K562 (cell line): ENCODE results near the gene TRIP6. TPM values are rescaled to one million over a fixed set of nuclear protein-coding genes. Genes with fewer than 3 reads are reported as not detected.
A peak's percentile ranks its signal among the peaks of the same experiment; 100 is the strongest.

ENCODE experiments used
- ATF1 ChIP-seq, 2 experiments: fragments of 450-650 bp in 1 of 2; IDR thresholded peaks; 2 replicates each; pipeline ENCODE4 v1.6.1; 2016; ENCODE audit warnings: missing compliant biosample characterization in 1 of 2, missing genetic modification characterization in 1 of 2
- DIDO1 ChIP-seq: fragments of 450-650 bp; IDR thresholded peaks from 2 replicates; pipeline ENCODE4 v1.6.1; 2016; ENCODE audit warnings: low read depth, missing biosample characterization, missing genetic modification characterization
- FOXA3 ChIP-seq, 2 experiments: fragments of 450-650 bp in 1 of 2; sonication (generic) in 1 of 2; formaldehyde crosslinking; IDR thresholded peaks in 1 of 2; conservative IDR thresholded peaks in 1 of 2; 2 replicates each; pipeline versions ENCODE4 v1.4.0 to v1.8.0; 2020 to 2022; ENCODE audit warnings: mild to moderate bottlenecking in 2 of 2, missing genetic modification reagents in 1 of 2
- MEF2A ChIP-seq: IDR thresholded peaks from 2 replicates; pipeline ENCODE4 v1.6.1; 2011; ENCODE audit warnings: low read depth, mild to moderate bottlenecking, low read length, moderate library complexity; ENCODE audit not compliant: control insufficient read depth
- MYC ChIP-seq, 2 experiments: fragments of 250-450 bp in 1 of 2; sonication (Bioruptor Pico) in 1 of 2; IDR thresholded peaks; 2 replicates each; pipeline versions ENCODE4 v1.5.1 to v1.6.1; 2012 to 2021; ENCODE audit warnings: low read depth in 2 of 2, borderline replicate concordance in 1 of 2, improper control_type of control experiment in 1 of 2, low read length in 1 of 2, mild to moderate bottlenecking in 1 of 2, moderate library complexity in 1 of 2
- NR2C1 ChIP-seq, 2 experiments: fragments of 450-650 bp; IDR thresholded peaks; 2 replicates each; pipeline ENCODE4 v1.6.1; 2017; ENCODE audit warnings: mild to moderate bottlenecking in 2 of 2, antibody characterized with exemption in 1 of 2, inconsistent platforms in 1 of 2, missing compliant biosample characterization in 1 of 2, missing genetic modification characterization in 1 of 2
- POLR2AphosphoS5 ChIP-seq: IDR thresholded peaks from 2 replicates; pipeline ENCODE4 v1.6.1; 2011; ENCODE audit warnings: mild to moderate bottlenecking, low read depth, low read length, moderate library complexity; ENCODE audit not compliant: control insufficient read depth, insufficient read depth
- POLR2G ChIP-seq: fragments of 200-400 bp; formaldehyde crosslinking; IDR thresholded peaks from 2 replicates; pipeline ENCODE4 v1.6.1; 2017; ENCODE audit warnings: low read depth, mild to moderate bottlenecking, antibody characterized with exemption, low read length, moderate library complexity
- PTTG1 ChIP-seq: fragments of 450-650 bp; IDR thresholded peaks from 2 replicates; pipeline ENCODE4 v1.6.1; 2016; ENCODE audit warnings: low read depth, mild to moderate bottlenecking, missing genetic modification characterization, missing compliant biosample characterization
- RBFOX2 ChIP-seq: fragments of 200-400 bp; formaldehyde crosslinking; IDR thresholded peaks from 2 replicates; pipeline ENCODE4 v1.6.1; 2017; ENCODE audit warnings: low read depth, mild to moderate bottlenecking, low read length, moderate library complexity
- RBM14 ChIP-seq: fragments of 200-400 bp; formaldehyde crosslinking; IDR thresholded peaks from 2 replicates; pipeline ENCODE4 v1.6.1; 2018; ENCODE audit warnings: low read depth, mild to moderate bottlenecking, low read length, moderate library complexity, borderline replicate concordance; ENCODE audit not compliant: insufficient read depth
- RBM39 ChIP-seq: fragments of 200-400 bp; formaldehyde crosslinking; optimal IDR thresholded peaks from 2 replicates; pipeline ENCODE3; 2018; ENCODE audit warnings: low read depth, low read length
- RFX7 ChIP-seq: fragments of 250-450 bp; sonication (Bioruptor Pico); IDR thresholded peaks from 2 replicates; pipeline ENCODE4 v1.5.1; 2021; ENCODE audit warnings: mild to moderate bottlenecking
- SMAD3 ChIP-seq: fragments of 450-650 bp; formaldehyde crosslinking; conservative IDR thresholded peaks from 2 replicates; pipeline ENCODE4 v1.4.0; 2020; ENCODE audit warnings: mild to moderate bottlenecking
- SRSF9 ChIP-seq: fragments of 200-400 bp; formaldehyde crosslinking; IDR thresholded peaks from 2 replicates; pipeline ENCODE4 v1.6.1; 2017; ENCODE audit warnings: low read depth, low read length, borderline replicate concordance
- TCF7 ChIP-seq: sonication (generic); IDR thresholded peaks from 2 replicates; pipeline ENCODE4 v1.6.1; 2016; ENCODE audit warnings: antibody characterized with exemption, borderline replicate concordance
- TCFL5 ChIP-seq: fragments of 250-450 bp; sonication (Bioruptor Pico); conservative IDR thresholded peaks from 2 replicates; pipeline ENCODE4 v1.6.1; 2021; ENCODE audit warnings: mild to moderate bottlenecking, moderate library complexity, matching md5 sums
- ZFP1 ChIP-seq: fragments of 450-650 bp; formaldehyde crosslinking; IDR thresholded peaks from 2 replicates; pipeline ENCODE4 v1.4.0; 2020; ENCODE audit warnings: mild to moderate bottlenecking, mixed read lengths
- ZNF165 ChIP-seq: fragments of 250-450 bp; sonication (Bioruptor Pico); IDR thresholded peaks from 2 replicates; pipeline ENCODE4 v1.4.0; 2020; ENCODE audit warnings: borderline replicate concordance
- polyA plus RNA-seq, 8 experiments: library from polyadenylated mRNA; depleted of rRNA in 4 of 8; stranded (reverse) in 5 of 8; unstranded in 3 of 8; fragments of >200 nt; fragmentation: Nextera tagmentation in 2 of 8; fragmentation: Illumina TruSeq in 1 of 8; extraction: Ambion mirVana in 2 of 8; extraction: Trizol in 1 of 8; gene quantifications; 2 replicates each; pipeline versions ENCODE4 v1.2.1 to v1.2.3, GENCODE V29; 2011 to 2014; ENCODE audit warnings: inconsistent platforms in 1 of 8, missing spikeins in 1 of 8
- total RNA-seq, 7 experiments: library from RNA; depleted of rRNA in 6 of 7; stranded (reverse); fragments of >200 nt in 6 of 7; fragmentation: Illumina TruSeq in 2 of 7; extraction: Trizol in 2 of 7; gene quantifications; 2 replicates each; pipeline versions ENCODE4 v1.2.1 to v1.2.3, GENCODE V29; 2011 to 2021; ENCODE audit warnings: low replicate concordance in 1 of 7
- TF ChIP-seq, protein P1 (sequence below): fragments of 250-450 bp; sonication (Bioruptor Pico); IDR thresholded peaks from 2 replicates; pipeline ENCODE4 v1.5.0; 2022; ENCODE audit warnings: mild to moderate bottlenecking
- TF ChIP-seq, protein P2 (sequence below): IDR thresholded peaks from 2 replicates; pipeline ENCODE4 v1.6.1; 2012; ENCODE audit warnings: low read depth, low read length, improper control_type of control experiment, borderline replicate concordance
- TF ChIP-seq, protein P3 (sequence below): fragments of 450-650 bp; IDR thresholded peaks from 2 replicates; pipeline ENCODE4 v1.6.1; 2016; ENCODE audit warnings: antibody characterized with exemption

Gene TRIP6
- total and polyA plus RNA-seq, 9 of the 15 experiments (the other 6 are each of a cell fraction or from before 2014, with no cell fraction given), result 5.9 to 141 (median 54.0) TPM

DNA sequence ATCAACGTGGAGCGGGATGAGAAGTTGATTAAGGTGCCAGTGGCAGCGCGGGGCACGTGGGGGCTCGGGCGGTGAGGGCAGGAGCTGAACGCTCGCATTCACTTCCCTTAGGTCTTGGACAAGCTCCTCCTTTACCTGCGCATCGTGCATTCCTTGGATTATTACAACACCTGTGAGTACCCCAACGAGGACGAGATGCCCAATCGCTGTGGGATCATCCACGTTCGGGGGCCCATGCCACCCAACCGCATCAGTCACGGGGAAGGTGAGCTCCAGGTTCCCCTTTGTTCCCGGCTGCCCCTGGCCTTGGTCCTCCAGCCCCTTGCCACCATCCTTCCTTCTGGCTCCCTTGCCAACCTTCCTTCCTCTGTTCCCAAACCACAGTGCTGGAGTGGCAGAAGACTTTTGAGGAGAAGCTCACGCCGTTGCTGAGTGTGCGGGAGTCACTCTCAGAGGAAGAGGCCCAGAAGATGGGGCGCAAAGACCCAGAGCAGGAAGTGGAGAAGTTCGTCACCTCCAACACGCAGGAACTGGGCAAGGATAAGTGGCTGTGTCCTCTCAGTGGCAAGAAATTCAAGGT is 19.8 kb downstream of the TRIP6 start (continued):
- no peak for TF ChIP-seq RBM14
- no peak for TF ChIP-seq NR2C1 (IDR thresholded peaks at IDR 0.05)
- no peak for TF ChIP-seq NR2C1 (tag; IDR thresholded peaks at IDR 0.05)
- TF ChIP-seq DIDO1, result no peak
- no peak for TF ChIP-seq ATF1 (CRISPR knock-in tag; IDR thresholded peaks at IDR 0.05)
- no peak for TF ChIP-seq ATF1 (tag; IDR thresholded peaks at IDR 0.05)
- TF ChIP-seq, protein P1, sequence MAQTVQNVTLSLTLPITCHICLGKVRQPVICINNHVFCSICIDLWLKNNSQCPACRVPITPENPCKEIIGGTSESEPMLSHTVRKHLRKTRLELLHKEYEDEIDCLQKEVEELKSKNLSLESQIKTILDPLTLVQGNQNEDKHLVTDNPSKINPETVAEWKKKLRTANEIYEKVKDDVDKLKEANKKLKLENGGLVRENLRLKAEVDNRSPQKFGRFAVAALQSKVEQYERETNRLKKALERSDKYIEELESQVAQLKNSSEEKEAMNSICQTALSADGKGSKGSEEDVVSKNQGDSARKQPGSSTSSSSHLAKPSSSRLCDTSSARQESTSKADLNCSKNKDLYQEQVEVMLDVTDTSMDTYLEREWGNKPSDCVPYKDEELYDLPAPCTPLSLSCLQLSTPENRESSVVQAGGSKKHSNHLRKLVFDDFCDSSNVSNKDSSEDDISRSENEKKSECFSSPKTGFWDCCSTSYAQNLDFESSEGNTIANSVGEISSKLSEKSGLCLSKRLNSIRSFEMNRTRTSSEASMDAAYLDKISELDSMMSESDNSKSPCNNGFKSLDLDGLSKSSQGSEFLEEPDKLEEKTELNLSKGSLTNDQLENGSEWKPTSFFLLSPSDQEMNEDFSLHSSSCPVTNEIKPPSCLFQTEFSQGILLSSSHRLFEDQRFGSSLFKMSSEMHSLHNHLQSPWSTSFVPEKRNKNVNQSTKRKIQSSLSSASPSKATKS (CRISPR knock-in tag), result no peak
- no peak for TF ChIP-seq RBM39
- TF ChIP-seq MYC (IDR thresholded peaks at IDR 0.05; ENCODE audit: low read depth, low read length), result no peak
- TF ChIP-seq MYC (CRISPR knock-in tag; IDR thresholded peaks at IDR 0.05; ENCODE audit: borderline replicate concordance, low read depth), result no peak
- no peak for TF ChIP-seq ZNF165 (CRISPR knock-in tag)
- TF ChIP-seq PTTG1 (tag), result no peak
- 0 out of 2 replicates have a peak, but pooled peaks have one; percentile 6 for TF ChIP-seq POLR2AphosphoS5
- peak; percentile 35; the same call in 1 of the 2 replicates for TF ChIP-seq RBFOX2
- peak; percentile 39; the same call in 1 of the 2 replicates for TF ChIP-seq POLR2G
- TF ChIP-seq TCF7, result 0 out of 2 replicates have a peak, but pooled peaks have one; percentile 30
- TF ChIP-seq RFX7, result no peak
- no peak for TF ChIP-seq SRSF9
- TF ChIP-seq, protein P2, sequence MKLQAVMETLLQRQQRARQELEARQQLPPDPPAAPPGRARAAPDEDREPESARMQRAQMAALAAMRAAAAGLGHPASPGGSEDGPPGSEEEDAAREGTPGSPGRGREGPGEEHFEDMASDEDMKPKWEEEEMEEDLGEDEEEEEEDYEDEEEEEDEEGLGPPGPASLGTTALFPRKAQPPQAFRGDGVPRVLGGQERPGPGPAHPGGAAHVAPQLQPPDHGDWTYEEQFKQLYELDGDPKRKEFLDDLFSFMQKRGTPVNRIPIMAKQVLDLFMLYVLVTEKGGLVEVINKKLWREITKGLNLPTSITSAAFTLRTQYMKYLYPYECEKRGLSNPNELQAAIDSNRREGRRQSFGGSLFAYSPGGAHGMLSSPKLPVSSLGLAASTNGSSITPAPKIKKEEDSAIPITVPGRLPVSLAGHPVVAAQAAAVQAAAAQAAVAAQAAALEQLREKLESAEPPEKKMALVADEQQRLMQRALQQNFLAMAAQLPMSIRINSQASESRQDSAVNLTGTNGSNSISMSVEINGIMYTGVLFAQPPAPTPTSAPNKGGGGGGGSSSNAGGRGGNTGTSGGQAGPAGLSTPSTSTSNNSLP, result no peak
- no peak for TF ChIP-seq ZFP1 (CRISPR knock-in tag)
- TF ChIP-seq, protein P3, sequence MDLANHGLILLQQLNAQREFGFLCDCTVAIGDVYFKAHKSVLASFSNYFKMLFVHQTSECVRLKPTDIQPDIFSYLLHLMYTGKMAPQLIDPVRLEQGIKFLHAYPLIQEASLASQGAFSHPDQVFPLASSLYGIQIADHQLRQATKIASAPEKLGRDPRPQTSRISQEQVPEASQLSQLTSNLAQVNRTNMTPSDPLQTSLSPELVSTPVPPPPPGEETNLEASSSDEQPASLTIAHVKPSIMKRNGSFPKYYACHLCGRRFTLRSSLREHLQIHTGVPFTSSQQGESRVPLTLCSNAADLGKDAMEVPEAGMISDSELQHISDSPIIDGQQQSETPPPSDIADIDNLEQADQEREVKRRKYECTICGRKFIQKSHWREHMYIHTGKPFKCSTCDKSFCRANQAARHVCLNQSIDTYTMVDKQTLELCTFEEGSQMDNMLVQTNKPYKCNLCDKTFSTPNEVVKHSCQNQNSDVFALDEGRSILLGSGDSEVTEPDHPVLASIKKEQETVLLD, result no peak
- no peak for TF ChIP-seq SMAD3 (CRISPR knock-in tag)
- no peak for TF ChIP-seq MEF2A
- no peak for TF ChIP-seq FOXA3 (CRISPR knock-in tag; conservative IDR thresholded peaks at IDR 0.05 in 1 of 2, IDR thresholded peaks at IDR 0.05 in 1 of 2)
- TF ChIP-seq TCFL5, result no peak
